GM04504 (cell line): ENCODE measurements around the gene SLC23A3.
A peak's percentile ranks its signal among the peaks of the same experiment; 100 is the strongest.

Source experiments
- DNase-seq: peaks from one replicate; pipeline ENCODE4 v3.0.0-alpha.2; 2012; ENCODE audit warnings: low read depth

The SLC23A3 gene

DNA sequence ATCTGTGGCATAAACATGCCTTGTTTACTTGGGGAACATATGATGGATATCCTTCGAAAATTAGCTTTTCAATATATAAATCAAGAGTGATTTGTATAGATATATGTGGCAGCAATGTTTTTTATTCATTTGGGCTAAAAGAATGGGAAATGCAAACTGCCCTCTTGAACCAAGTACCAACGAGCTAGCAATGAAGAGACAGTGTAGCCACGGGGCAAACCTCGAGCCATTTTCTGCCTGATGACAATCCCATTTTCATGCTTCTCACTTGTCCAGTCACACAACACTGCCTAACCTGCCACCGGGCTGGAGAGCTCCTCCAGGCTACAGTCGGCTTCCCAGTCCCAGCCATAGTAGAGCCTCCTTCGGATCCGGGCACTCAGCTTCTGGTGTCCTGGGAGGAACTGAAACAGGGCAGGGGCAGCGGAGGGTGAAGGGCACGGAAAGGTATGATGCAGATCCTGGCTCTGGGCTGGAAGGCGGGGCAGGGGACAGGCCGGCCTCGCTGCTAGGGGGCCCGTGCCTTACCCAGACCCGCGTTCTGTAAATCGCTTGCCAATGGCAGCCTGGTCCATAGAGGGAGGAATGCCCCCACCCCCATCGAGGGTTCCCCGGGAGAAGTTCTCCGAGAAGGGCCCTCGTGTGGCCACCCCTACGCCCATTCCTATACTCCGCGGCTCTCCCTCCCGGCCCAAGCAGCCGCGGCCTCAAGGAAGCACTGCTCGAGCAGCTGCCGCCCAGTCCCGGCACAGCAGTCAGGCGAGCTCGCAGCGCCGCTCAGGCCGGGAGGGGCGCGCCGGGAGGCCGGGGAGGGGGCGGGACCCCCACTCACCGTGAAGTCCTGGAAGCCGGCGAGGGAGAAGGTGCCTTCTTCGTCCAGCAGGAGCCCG is 6.3 kb upstream of the SLC23A3 start:
- no peak for DNase-seq

DNA sequence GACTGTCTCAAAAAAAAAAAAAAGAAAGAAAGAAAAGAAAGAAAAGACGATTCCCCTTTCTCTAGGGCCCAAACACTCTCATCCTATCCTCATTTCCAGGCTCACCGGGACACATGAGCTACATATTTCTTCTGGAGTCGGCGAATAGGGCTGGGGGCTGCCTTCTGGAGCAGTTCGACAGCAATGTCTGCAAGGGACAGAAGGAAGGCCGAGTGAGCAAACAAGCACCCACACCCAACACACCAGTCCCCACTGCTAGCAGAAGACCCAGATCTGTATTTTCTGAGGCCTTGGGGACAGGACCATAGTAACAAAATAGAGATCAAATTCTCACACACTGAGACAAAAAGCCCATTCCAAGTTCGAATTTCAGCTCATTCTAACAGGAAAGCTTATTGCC is 5.7 kb upstream of the SLC23A3 start:
- DNase-seq = no peak

GRCh38 chr2:219174801-219175200 is 5.0 kb upstream of the SLC23A3 start:
- DNase-seq = no peak

- no peak for DNase-seq
Measured at GRCh38 chr2:219174146-219174545, 4.3 kb upstream of the SLC23A3 start.

GRCh38 chr2:219173176-219173575 is 3.3 kb upstream of the SLC23A3 start:
- DNase-seq = no peak

DNA sequence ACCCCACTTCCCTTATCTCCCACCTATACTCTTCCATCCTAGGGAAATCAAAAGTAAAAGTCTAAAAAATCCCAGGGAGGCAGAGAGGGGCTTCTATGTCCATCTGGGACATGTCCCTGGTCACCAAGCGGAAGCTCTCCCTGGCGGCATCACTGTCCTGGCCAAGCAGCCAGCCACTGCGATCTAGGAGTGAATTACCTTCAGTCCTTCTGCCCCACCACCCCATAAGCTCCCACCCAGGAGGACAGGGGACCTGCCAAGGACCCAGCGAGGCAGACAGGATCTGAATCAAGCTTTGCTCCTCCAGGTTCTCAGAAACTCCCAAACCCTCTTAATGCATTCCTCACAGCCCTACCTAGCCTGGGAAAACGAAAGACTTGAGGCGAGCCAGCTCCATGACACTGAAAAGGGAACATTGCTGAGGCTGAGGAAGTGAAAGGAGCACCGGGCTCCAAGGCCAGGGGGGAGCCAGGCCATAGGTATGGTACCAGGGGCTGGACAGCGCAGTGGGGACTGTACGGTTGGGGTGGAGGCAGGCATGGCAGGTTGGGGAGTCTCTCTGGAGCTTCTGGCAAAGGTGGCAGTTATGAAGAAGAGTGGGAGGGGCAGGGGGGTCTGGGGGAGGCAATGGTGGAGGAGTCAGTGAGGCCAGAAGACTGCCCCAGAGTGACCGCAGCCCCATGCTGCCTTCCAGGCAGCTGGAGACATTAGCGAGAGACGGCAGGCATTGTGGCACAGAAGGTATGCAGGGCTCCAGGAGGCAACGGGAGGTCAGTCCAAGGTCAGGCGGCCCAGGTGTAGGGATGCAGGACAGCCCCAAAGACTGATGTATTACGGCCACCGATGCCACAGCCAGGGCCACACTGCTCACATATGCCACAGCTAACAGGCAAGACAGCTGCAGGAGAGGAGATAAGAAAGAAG is 2.7 kb upstream of the SLC23A3 start:
- DNase-seq = no peak

GRCh38 chr2:219171231-219171651 is 1.4 kb upstream of the SLC23A3 start:
- DNase-seq = peak; percentile 87

DNA sequence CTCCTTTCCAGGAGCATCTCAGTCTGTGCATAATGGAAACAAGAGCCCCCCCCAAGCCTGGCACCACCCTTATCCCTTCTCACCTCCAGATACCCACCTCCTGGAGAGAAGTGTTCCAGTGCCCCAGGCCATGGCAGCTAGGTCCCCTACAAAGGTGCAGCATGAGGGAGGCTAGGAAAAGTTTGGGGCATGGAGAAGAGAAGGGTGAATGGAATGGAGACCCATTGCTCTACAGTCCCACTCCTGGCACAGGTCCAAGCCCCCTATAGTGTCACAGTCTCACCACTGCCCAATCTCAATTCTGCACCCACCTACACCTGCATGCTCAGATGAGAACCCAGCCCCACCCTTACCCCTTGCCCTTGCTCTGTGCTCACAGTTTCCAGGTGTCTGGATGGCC is 897 bp downstream of the SLC23A3 start:
- DNase-seq = no peak

GRCh38 chr2:219168526-219168925 is 1.3 kb downstream of the SLC23A3 start:
- DNase-seq = no peak

- DNase-seq = no peak
Measured at GRCh38 chr2:219167997-219168396, 1.8 kb downstream of the SLC23A3 start.

GRCh38 chr2:219165058-219165911 is 4.5 kb downstream of the SLC23A3 start:
- DNase-seq = no peak

GRCh38 chr2:219163156-219163555 is 6.7 kb downstream of the SLC23A3 start:
- no peak for DNase-seq

- DNase-seq = no peak
Measured at GRCh38 chr2:219161097-219161496, 8.7 kb downstream of the SLC23A3 start.

DNA sequence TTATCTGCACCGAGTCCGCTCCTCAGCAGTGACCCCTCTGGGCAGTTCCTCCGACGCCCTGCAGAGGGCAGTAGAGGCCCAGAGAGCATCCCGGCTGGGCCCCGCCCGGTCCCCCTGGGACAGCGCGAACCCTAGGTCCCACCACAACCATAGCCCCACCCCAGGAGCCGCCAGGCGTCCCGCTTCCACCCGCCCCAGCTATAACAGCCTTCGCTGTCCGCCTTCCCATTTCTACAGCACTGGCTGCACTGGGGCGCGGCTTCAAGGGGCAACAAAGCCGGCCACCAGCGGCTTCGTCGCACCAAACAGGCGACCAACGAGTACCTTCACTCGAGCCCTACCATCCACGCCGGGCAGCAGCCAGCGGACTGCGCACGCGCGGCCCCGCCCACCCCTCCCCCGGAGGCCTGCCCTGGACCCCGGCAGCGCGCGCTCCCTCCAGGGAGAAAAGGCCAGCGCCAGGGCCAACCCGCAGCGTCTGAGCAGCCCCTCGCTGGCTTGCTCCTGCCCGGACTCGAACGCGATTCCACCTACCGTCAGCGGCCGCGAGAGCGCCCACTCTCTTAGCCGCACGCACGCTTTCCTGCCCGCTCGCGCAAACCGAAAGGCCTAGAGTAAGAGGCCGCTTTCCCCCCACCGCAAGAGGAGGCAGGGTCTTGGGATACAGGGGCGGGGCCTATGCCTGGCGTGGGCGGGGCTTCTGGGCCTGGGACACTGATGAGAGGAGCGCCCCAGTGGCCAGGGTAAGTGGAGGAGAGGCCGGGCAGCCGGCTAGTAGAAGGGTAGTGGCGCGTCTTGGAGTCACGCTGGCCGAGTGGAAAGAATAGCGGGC is 9.4 kb downstream of the SLC23A3 start, which contains the start of gene NHEJ1:
Gene NHEJ1, minus strand, starts transcription at position 630 of the 832 bp plus-strand sequence. CDS start 2,453 bp downstream, outside the sequence.
- peak; percentile 89 for DNase-seq

DNA sequence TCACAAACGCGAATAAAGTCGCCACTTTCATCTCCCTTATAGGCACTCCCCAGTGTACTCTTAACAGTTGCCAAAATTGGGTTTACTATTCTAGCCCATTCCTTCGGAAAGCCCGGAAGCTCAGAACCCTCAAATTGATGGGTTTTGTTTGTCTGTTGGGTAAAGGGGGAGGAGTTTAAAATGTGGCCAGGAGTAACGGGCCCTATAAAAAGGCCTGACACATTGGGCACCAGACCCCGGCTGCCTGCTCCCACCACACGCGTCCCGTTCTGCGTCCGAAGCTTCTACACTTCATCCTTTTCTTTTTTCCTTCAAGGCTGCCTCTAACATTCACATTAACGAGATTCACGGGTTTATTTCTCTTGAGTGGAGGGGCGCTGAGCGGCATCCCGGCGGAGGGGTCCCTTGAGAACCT is 10.1 kb downstream of the SLC23A3 start:
- no peak for DNase-seq

- DNase-seq = no peak
Measured at GRCh38 chr2:219158586-219158985, 11.2 kb downstream of the SLC23A3 start.

GRCh38 chr2:219158025-219158424 is 11.8 kb downstream of the SLC23A3 start:
- no peak for DNase-seq

DNA sequence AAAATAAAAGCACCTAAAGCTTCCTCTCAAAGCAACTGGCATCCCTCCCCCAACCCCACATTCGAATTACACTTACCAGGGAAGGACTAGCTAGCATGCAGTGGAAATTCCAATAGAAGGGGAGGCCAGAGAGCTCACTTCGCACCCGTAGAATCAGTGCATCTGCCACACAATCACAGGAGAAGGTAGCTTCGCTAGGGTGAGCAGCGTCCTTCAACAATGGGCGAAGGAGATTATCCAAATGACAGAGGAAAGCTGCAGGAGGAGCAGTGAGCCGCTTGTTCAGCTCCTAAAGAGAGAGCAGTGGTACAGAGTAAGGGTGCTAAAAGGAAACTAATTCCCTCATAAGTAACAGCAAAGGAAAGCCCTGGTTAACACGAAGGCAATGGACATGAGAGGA is 12.4 kb downstream of the SLC23A3 start:
- DNase-seq = no peak

DNA sequence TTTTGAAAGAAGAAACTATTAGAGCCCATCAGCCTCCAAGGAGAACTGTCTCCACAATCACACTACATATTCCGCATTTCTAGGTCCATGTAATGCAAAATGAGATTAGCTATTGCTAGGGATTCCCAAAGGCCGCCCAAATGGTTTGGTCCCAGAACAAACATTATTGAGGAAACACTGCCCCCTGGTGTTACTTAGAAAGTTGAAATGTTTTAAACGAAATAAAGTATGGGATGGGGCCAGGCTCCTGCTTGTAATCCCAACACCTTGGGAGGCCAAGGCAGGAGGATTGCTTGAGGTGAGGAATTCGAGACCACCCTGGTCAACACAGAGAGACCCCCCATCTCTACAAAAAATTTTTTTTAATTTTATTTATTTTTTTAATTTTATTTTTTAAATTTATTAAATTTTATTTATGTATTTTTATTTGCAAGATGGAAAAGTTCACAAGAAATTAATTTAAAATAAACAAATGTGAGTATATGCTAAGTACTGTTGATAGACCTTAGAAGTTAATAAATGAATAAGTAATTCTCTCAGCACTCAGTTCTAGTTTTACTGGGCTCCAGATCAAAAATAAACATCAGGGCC is 14.7 kb downstream of the SLC23A3 start:
- no peak for DNase-seq

GRCh38 chr2:219149667-219150066 is 20.2 kb downstream of the SLC23A3 start:
- DNase-seq = no peak
